H1 (cell line): ENCODE measurements around the gene CLN6. TPM values are rescaled to one million over a fixed set of nuclear protein-coding genes. Genes with fewer than 3 reads are reported as not detected.
"Not testable (repeated sequence)": the region's sequence is repeated elsewhere in the genome, so short reads cannot be mapped to it uniquely, and the experiment has no call there.

ENCODE experiments used
- CTCF ChIA-PET: fragments of 300-600 bp; sonication (Branson Sonifier 250); formaldehyde crosslinking; loops from one replicate; lab custom pipeline; 2021; ENCODE audit not compliant: partially characterized antibody; lab: Charles Lee
- POLR2A ChIA-PET: fragments of 300-600 bp; sonication (Branson Sonifier 250); formaldehyde crosslinking; loops from one replicate; lab custom pipeline; 2021; ENCODE audit warnings: inconsistent platforms; ENCODE audit not compliant: partially characterized antibody; lab: Charles Lee
- DNase-seq, 2 experiments: peaks; one replicate each; pipeline versions ENCODE4 v3.0.0 to v3.0.0-alpha.2; 2010 to 2022; ENCODE audit warnings: low spot score in 2 of 2, low read depth in 1 of 2, mixed read lengths in 1 of 2
- FAIRE-seq: peaks from 2 replicates; lab custom pipeline; 2011; peaks lifted over from hg19 to GRCh38; lab: Jason Lieb, UNC
- H2AFZ ChIP-seq: 2 replicates; pipeline ENCODE4 v1.8.1; 2012; ENCODE audit warnings: low read length, inconsistent platforms
- H2AK5ac ChIP-seq: 2 replicates; pipeline ENCODE4 v1.6.1; 2013; ENCODE audit warnings: low read depth, low read length
- H2BK120ac ChIP-seq: replicated peaks from 2 replicates; pipeline ENCODE3; 2013; ENCODE audit warnings: low read depth, low read length, inconsistent platforms
- H2BK12ac ChIP-seq: 2 replicates; pipeline ENCODE4 v1.6.1; 2013; ENCODE audit warnings: low read depth, low read length
- H2BK15ac ChIP-seq: 2 replicates; pipeline ENCODE4 v1.6.1; 2013; ENCODE audit warnings: low read length
- H2BK20ac ChIP-seq: 2 replicates; pipeline ENCODE4 v1.6.1; 2013; ENCODE audit warnings: low read length
- H2BK5ac ChIP-seq: 2 replicates; pipeline ENCODE4 v1.6.1; 2013; ENCODE audit warnings: low read depth, low read length
- H3K14ac ChIP-seq: 2 replicates; pipeline ENCODE4 v1.6.1; 2013; ENCODE audit warnings: inconsistent platforms; ENCODE audit not compliant: insufficient read length
- H3K18ac ChIP-seq: 2 replicates; pipeline ENCODE4 v1.6.1; 2013; ENCODE audit warnings: low read length; ENCODE audit errors: extremely low read depth
- H3K23ac ChIP-seq: 2 replicates; pipeline ENCODE4 v1.6.1; 2013; ENCODE audit warnings: inconsistent platforms; ENCODE audit not compliant: insufficient read length
- H3K23me2 ChIP-seq: 2 replicates; pipeline ENCODE4 v1.6.1; 2013; ENCODE audit warnings: low read depth, low read length
- H3K27ac ChIP-seq: 2 replicates; pipeline ENCODE4 v1.6.1; 2011; ENCODE audit warnings: low read depth, low read length, inconsistent platforms
- H3K27me3 ChIP-seq, 4 experiments: replicated peaks in 1 of 4; 1 replicate in 1 of 4; 2 replicates in 3 of 4; pipeline versions ENCODE4 v1.6.1 to v1.8.1; 2011 to 2013; ENCODE audit warnings: low read length in 3 of 4, mild to moderate bottlenecking in 3 of 4, inconsistent platforms in 2 of 4, mixed read lengths in 2 of 4, moderate library complexity in 1 of 4; ENCODE audit not compliant: control insufficient read depth in 3 of 4, insufficient read depth in 3 of 4; ENCODE audit errors: extremely low read depth in 1 of 4
- H3K36me3 ChIP-seq, 4 experiments: 2 replicates each; pipeline versions ENCODE4 v1.6.1 to v1.8.1; 2011 to 2013; ENCODE audit warnings: mild to moderate bottlenecking in 4 of 4, low read length in 3 of 4, moderate library complexity in 2 of 4, control low read depth in 1 of 4, inconsistent platforms in 1 of 4; ENCODE audit not compliant: insufficient read depth in 4 of 4, control insufficient read depth in 2 of 4
- H3K4ac ChIP-seq: replicated peaks from 2 replicates; pipeline ENCODE3; 2013; ENCODE audit warnings: low read length, low read depth, mixed read lengths, inconsistent platforms; ENCODE audit not compliant: insufficient read length
- H3K4me1 ChIP-seq, 4 experiments: replicated peaks in 1 of 4; 1 replicate in 1 of 4; 2 replicates in 3 of 4; pipeline versions ENCODE4 v1.6.1 to v1.8.1; 2011 to 2013; ENCODE audit warnings: low read length in 3 of 4, inconsistent platforms in 2 of 4, mixed read lengths in 1 of 4; ENCODE audit not compliant: insufficient read depth in 4 of 4, control insufficient read depth in 3 of 4
- H3K4me2 ChIP-seq, 2 experiments: 2 replicates each; pipeline versions ENCODE4 v1.6.1 to v1.8.1; 2011 to 2013; ENCODE audit warnings: low read depth in 2 of 2, low read length in 2 of 2, control low read depth in 1 of 2, inconsistent platforms in 1 of 2, mild to moderate bottlenecking in 1 of 2; ENCODE audit not compliant: insufficient read depth in 1 of 2
- H3K4me3 ChIP-seq, 4 experiments: fragments of 200-600, 300-600 bp in 1 of 4; sonication (generic), shearing (Covaris generic), sonication (Bioruptor Twin) in 1 of 4; 2 replicates each; pipeline versions ENCODE4 v1.5.1 to v1.8.1; 2011 to 2016; ENCODE audit warnings: low read length in 4 of 4, low read depth in 3 of 4, control low read depth in 2 of 4, inconsistent platforms in 2 of 4, mild to moderate bottlenecking in 2 of 4, mixed read lengths in 1 of 4, moderate library complexity in 1 of 4; ENCODE audit not compliant: insufficient read depth in 2 of 4; ENCODE audit errors: extremely low read depth in 1 of 4
- H3K56ac ChIP-seq: replicated peaks from 2 replicates; pipeline ENCODE3; 2013; ENCODE audit warnings: low read depth, mild to moderate bottlenecking, mixed read lengths, low read length, inconsistent platforms; ENCODE audit not compliant: insufficient read length
- H3K79me1 ChIP-seq: 2 replicates; pipeline ENCODE4 v1.6.1; 2013; ENCODE audit warnings: low read depth, low read length, control low read depth
- H3K79me2 ChIP-seq, 2 experiments: 2 replicates each; pipeline versions ENCODE4 v1.6.1 to v1.8.1; 2012 to 2013; ENCODE audit warnings: low read length in 2 of 2, mild to moderate bottlenecking in 2 of 2, inconsistent platforms in 1 of 2; ENCODE audit not compliant: insufficient read depth in 2 of 2, control insufficient read depth in 1 of 2
- H3K9ac ChIP-seq, 4 experiments: replicated peaks in 1 of 4; 1 replicate in 1 of 4; 2 replicates in 3 of 4; pipeline versions ENCODE4 v1.6.1 to v1.8.1; 2011 to 2013; ENCODE audit warnings: low read depth in 3 of 4, low read length in 3 of 4, control low read depth in 2 of 4, mild to moderate bottlenecking in 2 of 4, moderate library complexity in 2 of 4, inconsistent platforms in 1 of 4; ENCODE audit errors: extremely low read depth in 1 of 4
- H3K9me3 ChIP-seq, 2 experiments: 2 replicates each; pipeline versions ENCODE4 v1.6.1 to v1.8.1; 2012 to 2013; ENCODE audit warnings: mild to moderate bottlenecking in 2 of 2, moderate library complexity in 2 of 2, control low read depth in 1 of 2, inconsistent platforms in 1 of 2, low read depth in 1 of 2, low read length in 1 of 2, mixed read lengths in 1 of 2; ENCODE audit not compliant: insufficient read depth in 2 of 2
- H4K20me1 ChIP-seq, 2 experiments: replicated peaks in 1 of 2; 2 replicates each; pipeline versions ENCODE3 to v1.8.1; 2011 to 2013; ENCODE audit warnings: inconsistent platforms in 2 of 2, low read length in 2 of 2, mild to moderate bottlenecking in 1 of 2; ENCODE audit not compliant: insufficient read depth in 2 of 2, control insufficient read depth in 1 of 2
- H4K5ac ChIP-seq: 2 replicates; pipeline ENCODE4 v1.6.1; 2013; ENCODE audit warnings: low read length, low read depth, mixed read lengths, inconsistent platforms; ENCODE audit not compliant: insufficient read length
- H4K8ac ChIP-seq: 2 replicates; pipeline ENCODE4 v1.8.0; 2013; ENCODE audit warnings: mild to moderate bottlenecking, moderate library complexity, low read length, inconsistent platforms; ENCODE audit not compliant: insufficient read depth; ENCODE audit errors: extremely low read depth
- H4K91ac ChIP-seq: replicated peaks from 2 replicates; pipeline ENCODE3; 2013; ENCODE audit warnings: low read length, mixed read lengths, inconsistent platforms; ENCODE audit not compliant: insufficient read length
- SIX5 ChIP-seq: IDR thresholded peaks from 2 replicates; pipeline ENCODE4 v1.6.1; 2011; ENCODE audit warnings: mild to moderate bottlenecking, low read depth, low read length
- WGBS, 2 experiments: shearing (Covaris generic) in 1 of 2; methylation state at CpG; one replicate each; pipeline versions ENCODE4 v1.1.6 to v1.1.7; 2013 to 2015; ENCODE audit warnings: low lambda C conversion rate in 2 of 2, mixed read lengths in 2 of 2, inconsistent platforms in 1 of 2, low coverage in 1 of 2, missing lambda C conversion rate in 1 of 2; ENCODE audit not compliant: insufficient replicate concordance in 2 of 2, insufficient coverage in 1 of 2, insufficient read length in 1 of 2; ENCODE audit errors: extremely low coverage in 1 of 2, missing lambda C conversion rate in 1 of 2; 5-methylcytosine and 5-hydroxymethylcytosine counted together
- polyA plus RNA-seq, 7 experiments: library from polyadenylated mRNA; depleted of rRNA in 3 of 7; stranded (reverse) in 5 of 7; unstranded in 2 of 7; fragments of >200 nt in 5 of 7; fragments of 200-250 nt in 2 of 7; gene quantifications; 1 replicate in 5 of 7; 2 replicates in 1 of 7; 4 replicates in 1 of 7; pipeline versions ENCODE4 v1.2.1 to v1.2.3, GENCODE V29; 2011 to 2013; ENCODE audit warnings: missing spikeins in 2 of 7, mixed read lengths in 2 of 7
- total RNA-seq: library from RNA; stranded (reverse); fragmentation: NEBNext Ultra II Directional; extraction: Animal tissue kit (Norgen Biotek cat#: 25700); gene quantifications from 2 replicates; pipeline ENCODE4 v1.2.1, GENCODE V29; 2021

The CLN6 gene
- total and polyA plus RNA-seq, 2 of the 8 experiments (the other 6 are each of a cell fraction or from before 2014, with no cell fraction given), result 60.0 to 137 TPM

GRCh38 chr15:68203486-68203885, 26.0 kb downstream of the CLN6 start (continued):
- no peak for TF ChIP-seq SIX5

GRCh38 chr15:68202994-68203393, 26.5 kb downstream of the CLN6 start:
- CTCF ChIA-PET, H3K27ac ChIP-seq, H3K14ac ChIP-seq, H3K4ac ChIP-seq, H2AK5ac ChIP-seq, H3K79me2 ChIP-seq, DNase-seq, H4K5ac ChIP-seq, H3K79me1 ChIP-seq, H3K9me3 ChIP-seq, H3K23me2 ChIP-seq, H4K91ac ChIP-seq, FAIRE-seq, H3K36me3 ChIP-seq, H4K8ac ChIP-seq, H3K4me2 ChIP-seq, H3K4me3 ChIP-seq, H2BK15ac ChIP-seq, H2BK12ac ChIP-seq, H3K18ac ChIP-seq, H3K9ac ChIP-seq, H2BK120ac ChIP-seq, H3K27me3 ChIP-seq, H3K23ac ChIP-seq, H2AFZ ChIP-seq, H2BK5ac ChIP-seq, H3K56ac ChIP-seq, H2BK20ac ChIP-seq: not testable (repeated sequence)
- Histone ChIP-seq H4K20me1 (peaks cover 10 to 22% of the 10 kb centered on the region in 2 experiments), H3K4me1 (peaks cover 2 to 41% (median 30%) of the 10 kb centered on the region in 4 experiments)
- WGBS, 2 experiments, result 93% methylated on average over 7 of the region's 7 CpGs; no CpG with 5 or more reads in 1 of the 2 experiments
- POLR2A ChIA-PET, result interaction anchor here (1.3 to 1.9 kb wide), 2 partner anchors 8 to 11 kb away, joined by 3 to 7 read pairs; no protein-coding TSS in a partner anchor
